Dendritic cell treated with granulocyte-macrophage colony-stimulating factor and Interleukin-4, amounts not matched to agents 40 ng/mL and 50 ng/mL, for 4 days (primary cell): ENCODE results near the gene FGF18.
"Not testable (repeated sequence)": the region's sequence is repeated elsewhere in the genome, so short reads cannot be mapped to it uniquely, and the experiment has no call there.

ENCODE experiments used
- H3K27ac Mint-ChIP-seq: one replicate; pipeline ENCODE4 v1.8.0; 2022; ENCODE audit warnings: mild to moderate bottlenecking, mixed read lengths
- H3K27me3 Mint-ChIP-seq: one replicate; pipeline ENCODE4 v1.8.0; 2022; ENCODE audit warnings: mild to moderate bottlenecking, mixed read lengths
- H3K36me3 Mint-ChIP-seq: one replicate; pipeline ENCODE4 v1.8.0; 2022; ENCODE audit warnings: low read depth, mixed read lengths
- H3K4me1 Mint-ChIP-seq: one replicate; pipeline ENCODE4 v1.8.0; 2022; ENCODE audit warnings: low read depth, mixed read lengths
- H3K4me3 Mint-ChIP-seq: one replicate; pipeline ENCODE4 v1.8.0; 2022; ENCODE audit warnings: mild to moderate bottlenecking, moderate library complexity, mixed read lengths
- H3K9me3 Mint-ChIP-seq: one replicate; pipeline ENCODE4 v1.8.0; 2022; ENCODE audit warnings: mixed read lengths
- intact Hi-C: fragments of 100-400 bp; cut with micrococcal nuclease; formaldehyde crosslinking; loops from one replicate; pipeline ENCODE4 v1.15.0; 2022

FGF18 gene, protein sequence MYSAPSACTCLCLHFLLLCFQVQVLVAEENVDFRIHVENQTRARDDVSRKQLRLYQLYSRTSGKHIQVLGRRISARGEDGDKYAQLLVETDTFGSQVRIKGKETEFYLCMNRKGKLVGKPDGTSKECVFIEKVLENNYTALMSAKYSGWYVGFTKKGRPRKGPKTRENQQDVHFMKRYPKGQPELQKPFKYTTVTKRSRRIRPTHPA

GRCh38 chr5:171418982-171419687, at the start of gene FGF18:
Gene FGF18 (plus strand): TSS chr5:171419647. CDS start chr5:171420200, 553 bp downstream.
- H3K27ac Mint-ChIP-seq = no peak within 1 kb of the TSS
- peaks cover 2% of the 10 kb centered on the region for H3K36me3 Mint-ChIP-seq
- intact Hi-C loops = loop anchor here (1.0 kb wide), 1 partner anchor 489 kb away; no protein-coding TSS in a partner anchor
- H3K9me3 Mint-ChIP-seq = no peaks in the 10 kb centered on the region
- H3K4me1 Mint-ChIP-seq = peaks cover 21% of the 10 kb centered on the region
- peak within 1 kb of the TSS; percentile 63 for H3K4me3 Mint-ChIP-seq
- peaks cover 50% of the 10 kb centered on the region for H3K27me3 Mint-ChIP-seq

GRCh38 chr5:171369898-171370297, 49.5 kb upstream of the FGF18 start:
- Mint-ChIP-seq H3K4me1 (peaks cover 8% of the 10 kb centered on the region), H3K9me3 (no peaks in the 10 kb centered on the region), H3K4me3 (no peak overlapping the region), H3K27me3 (peaks cover 27% of the 10 kb centered on the region), H3K27ac (no peak overlapping the region), H3K36me3 (no peaks in the 10 kb centered on the region)
- intact Hi-C loops = no loop called here

GRCh38 chr5:171370881-171371280, 48.6 kb upstream of the FGF18 start:
- H3K36me3 Mint-ChIP-seq, H3K27ac Mint-ChIP-seq, H3K4me3 Mint-ChIP-seq, H3K9me3 Mint-ChIP-seq, H3K4me1 Mint-ChIP-seq, intact Hi-C loops: not testable (repeated sequence)
- peaks cover 25% of the 10 kb centered on the region for H3K27me3 Mint-ChIP-seq

- Mint-ChIP-seq H3K4me1 (peaks cover 8% of the 10 kb centered on the region), H3K27me3 (peaks cover 26% of the 10 kb centered on the region), H3K36me3 (no peaks in the 10 kb centered on the region), H3K27ac (no peak overlapping the region), H3K9me3 (no peaks in the 10 kb centered on the region), H3K4me3 (no peak overlapping the region)
- intact Hi-C loops = no loop called here
These were observed 48.1 kb upstream of the FGF18 start for GRCh38 chr5:171371326-171371725.

GRCh38 chr5:171379961-171380360, 39.5 kb upstream of the FGF18 start:
- Mint-ChIP-seq H3K27me3 (peaks cover 10% of the 10 kb centered on the region), H3K27ac (no peak overlapping the region), H3K4me3 (no peak overlapping the region), H3K4me1 (no peaks in the 10 kb centered on the region), H3K9me3 (no peaks in the 10 kb centered on the region), H3K36me3 (no peaks in the 10 kb centered on the region)
- intact Hi-C loops = no loop called here

GRCh38 chr5:171384416-171384815, 35.0 kb upstream of the FGF18 start:
- H3K4me1 Mint-ChIP-seq, H3K4me3 Mint-ChIP-seq, intact Hi-C loops, H3K9me3 Mint-ChIP-seq, H3K27me3 Mint-ChIP-seq, H3K27ac Mint-ChIP-seq: not testable (repeated sequence)
- H3K36me3 Mint-ChIP-seq = peaks cover 18% of the 10 kb centered on the region

DNA sequence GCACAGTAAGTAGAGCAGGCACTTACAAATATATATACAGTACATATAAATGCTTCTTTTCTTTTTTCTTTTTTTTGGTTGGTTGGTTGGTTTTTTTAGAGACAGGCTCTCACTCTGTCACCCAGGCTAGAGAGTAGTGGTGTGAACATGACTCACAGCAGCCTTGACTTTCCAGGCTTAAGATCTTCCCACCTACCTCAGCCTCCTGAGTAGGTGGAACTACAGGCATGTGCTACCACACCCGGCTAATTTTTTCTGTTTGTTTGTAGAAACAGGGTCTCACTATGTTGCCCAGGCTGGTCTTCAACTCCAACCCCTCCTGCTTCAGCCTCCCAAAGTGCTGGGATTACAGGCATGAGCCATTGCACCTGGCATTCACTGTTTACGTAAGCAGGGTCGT, 34.4 kb upstream of the FGF18 start:
- H3K4me3 Mint-ChIP-seq, H3K27ac Mint-ChIP-seq, H3K9me3 Mint-ChIP-seq, H3K27me3 Mint-ChIP-seq, intact Hi-C loops, H3K4me1 Mint-ChIP-seq: not testable (repeated sequence)
- peaks cover 21% of the 10 kb centered on the region for H3K36me3 Mint-ChIP-seq

GRCh38 chr5:171386006-171386671, 33.3 kb upstream of the FGF18 start:
- H3K27ac Mint-ChIP-seq = no peak overlapping the region
- H3K4me1 Mint-ChIP-seq = peaks cover 19% of the 10 kb centered on the region
- no peaks in the 10 kb centered on the region for H3K9me3 Mint-ChIP-seq
- H3K4me3 Mint-ChIP-seq = no peak overlapping the region
- H3K36me3 Mint-ChIP-seq = peaks cover 32% of the 10 kb centered on the region
- intact Hi-C loops = no loop called here
- peaks cover 2% of the 10 kb centered on the region for H3K27me3 Mint-ChIP-seq

- H3K36me3 Mint-ChIP-seq = peaks cover 40% of the 10 kb centered on the region
- H3K4me3 Mint-ChIP-seq = peak overlapping the region; percentile 95
- H3K27ac Mint-ChIP-seq = peak overlapping the region; percentile 94
- peaks cover 27% of the 10 kb centered on the region for H3K4me1 Mint-ChIP-seq
- H3K27me3 Mint-ChIP-seq = no peaks in the 10 kb centered on the region
- intact Hi-C loops = no loop called here
- no peaks in the 10 kb centered on the region for H3K9me3 Mint-ChIP-seq
These were observed 32.5 kb upstream of the FGF18 start for GRCh38 chr5:171386861-171387344.

DNA sequence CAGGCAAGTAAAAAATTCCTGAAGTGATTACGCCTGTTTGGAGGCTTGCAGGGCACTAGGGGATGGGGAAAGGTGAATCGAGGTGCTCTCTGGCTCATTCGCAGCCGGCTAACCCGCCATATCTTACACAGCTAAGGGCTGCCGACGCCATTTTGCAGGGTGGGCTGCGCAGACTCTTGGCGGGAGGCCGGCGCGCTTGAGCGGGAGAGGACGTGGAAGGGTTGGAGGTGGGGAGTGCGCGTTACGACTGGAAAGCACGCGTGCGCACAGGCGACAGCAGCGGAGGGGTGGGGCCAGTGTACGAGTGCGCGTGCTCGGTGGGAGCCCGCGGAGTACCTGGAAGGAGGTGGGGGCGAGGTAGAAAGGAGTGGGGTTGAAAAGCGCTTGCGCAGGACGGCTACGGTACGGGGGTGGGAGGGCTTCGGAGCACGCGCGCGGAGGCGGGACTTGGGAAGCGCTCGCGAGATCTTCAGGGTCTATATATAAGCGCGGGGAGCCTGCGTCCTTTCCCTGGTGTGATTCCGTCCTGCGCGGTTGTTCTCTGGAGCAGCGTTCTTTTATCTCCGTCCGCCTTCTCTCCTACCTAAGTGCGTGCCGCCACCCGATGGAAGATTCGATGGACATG, 32.0 kb upstream of the FGF18 start, which contains the start of gene NPM1:
NPM1 (plus strand) TSS at position 505 of the 625 bp plus-strand sequence; CDS start at position 605, 100 bp downstream.
- Mint-ChIP-seq H3K9me3 (no peaks in the 10 kb centered on the region), H3K4me1 (peaks cover 32% of the 10 kb centered on the region), H3K27ac (peak within 1 kb of the TSS; percentile 94), H3K36me3 (peaks cover 45% of the 10 kb centered on the region), H3K27me3 (no peaks in the 10 kb centered on the region), H3K4me3 (peak within 1 kb of the TSS; percentile 95)
- intact Hi-C loops = no loop called here

DNA sequence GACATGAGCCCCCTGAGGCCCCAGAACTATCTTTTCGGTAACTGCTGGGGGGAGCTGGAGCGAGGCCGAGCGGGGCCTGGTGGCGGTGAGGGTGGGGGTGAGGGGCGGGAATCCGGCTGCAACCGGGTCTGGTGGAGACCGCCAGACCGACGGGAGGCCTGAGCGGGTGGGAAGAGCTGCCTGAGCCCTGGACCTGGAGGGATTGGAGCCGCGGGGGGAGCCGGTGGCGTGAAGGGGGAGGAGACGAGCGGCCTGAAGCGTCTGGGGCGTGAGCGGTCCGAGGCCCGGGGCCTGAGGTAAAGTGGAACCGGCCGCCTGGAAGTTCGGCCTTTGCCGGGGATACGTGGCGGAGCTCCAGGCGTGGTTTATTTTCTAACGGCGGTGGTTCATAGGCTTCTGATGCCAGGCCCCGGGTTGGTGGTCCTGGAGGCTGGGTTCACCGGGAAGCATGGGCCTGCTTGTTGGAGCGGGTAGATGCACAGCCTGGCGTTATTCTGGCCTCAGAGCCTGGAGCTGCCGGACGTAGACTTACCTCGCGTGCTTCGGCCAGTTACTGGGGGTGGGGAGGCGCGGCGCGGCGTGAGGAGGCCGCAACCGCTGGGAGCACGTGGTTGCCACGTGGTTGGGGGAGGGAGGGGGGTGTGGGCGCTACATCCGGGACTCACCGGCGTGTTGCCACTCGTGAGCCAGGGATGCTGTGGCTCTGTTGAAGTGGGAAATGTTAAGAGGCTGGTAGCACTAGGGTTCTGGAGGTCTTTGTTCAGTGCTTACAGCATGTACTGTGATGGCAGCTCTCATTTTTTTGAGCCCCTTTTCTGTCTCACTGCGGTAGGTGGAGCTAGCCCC, 31.3 kb upstream of the FGF18 start:
- H3K4me1 Mint-ChIP-seq = peaks cover 37% of the 10 kb centered on the region
- H3K27me3 Mint-ChIP-seq = no peaks in the 10 kb centered on the region
- peaks cover 53% of the 10 kb centered on the region for H3K36me3 Mint-ChIP-seq
- H3K27ac Mint-ChIP-seq = peak overlapping the region; percentile 94
- H3K4me3 Mint-ChIP-seq = peak overlapping the region; percentile 95
- H3K9me3 Mint-ChIP-seq = no peaks in the 10 kb centered on the region
- intact Hi-C loops = no loop called here

GRCh38 chr5:171388816-171389168, 30.7 kb upstream of the FGF18 start:
- H3K4me1 Mint-ChIP-seq = peaks cover 37% of the 10 kb centered on the region
- H3K36me3 Mint-ChIP-seq = peaks cover 59% of the 10 kb centered on the region

More at GRCh38 chr5:171388816-171389168, 30.7 kb upstream of the FGF18 start:
- intact Hi-C loops = no loop called here
- no peaks in the 10 kb centered on the region for H3K9me3 Mint-ChIP-seq
- H3K4me3 Mint-ChIP-seq = peak overlapping the region; percentile 95
- peak overlapping the region; percentile 94 for H3K27ac Mint-ChIP-seq
- H3K27me3 Mint-ChIP-seq = no peaks in the 10 kb centered on the region
